ENCODE data around the gene VPS13D. TPM values are rescaled to one million over a fixed set of nuclear protein-coding genes. Genes with fewer than 3 reads are reported as not detected.

Gene VPS13D
- total RNA-seq, 2 donors from 2014 or later, result 43.1 to 50.6 TPM

- intact Hi-C loops (cut with DNase I), result no loop called here
- ATAC-seq, result peak; percentile 39 to 69
- peak; percentile 32 for DNase-seq
Observed at GRCh38 chr1:12344596-12345349, 114.9 kb downstream of the VPS13D start.

DNA sequence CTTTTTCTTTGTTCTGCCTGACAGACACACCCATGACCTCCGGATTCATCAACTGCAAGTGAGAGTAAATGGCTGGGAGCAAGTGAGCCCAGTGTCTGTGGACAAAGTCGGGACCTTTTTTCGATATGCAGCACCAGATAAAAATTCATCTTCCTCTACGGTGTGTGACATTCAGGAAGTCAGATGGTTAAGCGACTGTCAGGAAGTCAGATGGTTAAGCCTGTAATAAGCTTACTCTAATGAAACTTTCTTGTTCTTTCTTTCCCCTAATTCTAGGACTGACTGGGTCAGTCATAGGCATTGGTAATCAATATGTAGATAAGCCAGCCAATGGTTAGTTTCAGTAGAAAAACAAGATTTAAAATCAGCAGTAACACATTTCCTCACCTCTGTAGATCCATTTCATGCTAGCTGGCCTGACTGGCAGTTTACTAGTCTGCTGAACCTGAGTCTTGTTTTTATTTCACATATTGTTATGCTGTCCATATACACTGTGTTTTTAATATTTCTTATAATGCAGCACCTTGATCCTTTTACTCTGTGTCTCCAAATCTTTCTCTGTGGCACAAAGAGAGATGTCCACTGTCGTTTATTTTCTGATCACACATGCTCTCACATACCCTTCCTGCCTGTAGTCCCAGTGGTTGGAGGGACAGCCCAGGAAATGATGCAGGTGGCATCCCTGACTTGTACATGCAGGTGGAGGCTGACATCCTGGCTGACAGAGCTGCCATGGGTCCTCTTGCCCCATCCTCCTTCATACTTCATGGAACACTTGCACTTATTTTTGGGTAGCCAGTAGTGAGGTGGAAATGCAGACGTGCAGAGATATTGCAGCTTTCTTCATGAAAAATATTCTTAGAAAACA is 115.8 kb downstream of the VPS13D start:
- ATAC-seq, result peak; percentile 17 to 21
- DNase-seq, result no peak
- intact Hi-C loops (cut with DNase I), result no loop called here

GRCh38 chr1:12346483-12347151 is 116.8 kb downstream of the VPS13D start:
- ATAC-seq, result no peak
- intact Hi-C loops (cut with DNase I), result no loop called here

DNA sequence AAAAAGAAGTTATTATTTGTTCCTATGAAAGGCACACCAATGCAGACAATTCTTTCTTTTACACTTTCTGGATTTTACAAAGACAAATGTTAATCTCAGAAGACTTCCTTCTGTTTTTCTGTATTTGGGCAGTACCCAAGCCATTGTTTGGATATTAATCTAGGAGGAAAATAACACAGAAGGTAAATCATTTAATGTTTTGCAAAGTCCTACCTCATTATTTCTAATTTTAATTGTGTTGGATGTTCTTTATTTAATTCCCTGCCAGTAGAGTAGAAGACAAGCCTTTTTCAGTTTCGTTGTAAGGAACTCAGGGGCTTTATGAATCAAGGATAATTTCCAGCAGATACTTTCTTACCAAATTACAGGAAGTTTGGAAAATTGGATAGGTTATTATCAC is 118.3 kb downstream of the VPS13D start:
- intact Hi-C loops (cut with DNase I), result no loop called here
- DNase-seq, result no peak
- no peak for ATAC-seq

More at GRCh38 chr1:12346483-12347151, 116.8 kb downstream of the VPS13D start:
- no peak for DNase-seq

- ATAC-seq, result no peak
- intact Hi-C loops (cut with DNase I), result no loop called here
- DNase-seq, result no peak
Observed at GRCh38 chr1:12353981-12354380, 124.2 kb downstream of the VPS13D start.

DNA sequence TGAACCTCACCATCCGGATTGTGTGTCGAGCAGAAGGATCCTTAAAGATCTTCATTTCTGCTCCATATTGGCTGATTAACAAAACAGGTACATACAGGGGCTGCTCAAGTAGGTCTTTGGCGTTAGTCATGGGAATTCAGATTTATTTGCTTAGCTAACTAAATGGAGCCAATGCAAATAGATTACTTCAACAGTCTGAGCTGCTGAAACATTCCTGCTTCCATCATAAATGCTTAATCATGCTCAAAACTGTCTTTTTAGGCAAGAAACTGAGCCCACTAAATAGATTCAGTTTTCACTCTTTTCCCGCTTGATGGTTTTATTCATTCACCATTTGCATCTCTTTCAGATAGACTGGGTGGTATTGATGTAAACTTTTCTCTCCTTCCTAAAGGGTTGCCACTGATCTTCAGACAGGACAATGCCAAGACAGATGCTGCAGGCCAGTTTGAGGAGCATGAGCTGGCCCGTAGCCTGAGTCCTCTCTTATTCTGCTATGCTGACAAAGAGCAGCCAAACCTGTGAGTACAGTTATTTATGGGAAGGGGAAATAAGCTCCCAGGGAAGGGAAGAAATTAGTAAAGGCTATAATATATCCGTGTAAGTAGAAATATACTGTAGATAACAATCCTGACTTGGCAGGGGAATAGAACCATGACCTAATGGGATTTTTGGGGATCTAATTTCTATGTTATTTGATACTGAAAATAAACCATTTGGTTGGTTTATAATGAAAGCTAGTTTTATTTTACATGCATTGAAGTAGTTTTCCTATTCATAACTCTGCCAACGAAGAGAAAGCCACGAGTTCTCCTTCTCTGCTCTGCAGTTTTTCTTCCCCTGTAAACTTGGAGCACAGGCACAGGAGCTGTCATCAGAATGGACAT is 126.4 kb downstream of the VPS13D start:
- peak; percentile 38 to 85 for ATAC-seq
- intact Hi-C loops (cut with DNase I), result no loop called here
- DNase-seq, result no peak

GRCh38 chr1:12358499-12358898 is 128.7 kb downstream of the VPS13D start:
- intact Hi-C loops (cut with DNase I), result no loop called here
- no peak for DNase-seq
- no peak for ATAC-seq

DNA sequence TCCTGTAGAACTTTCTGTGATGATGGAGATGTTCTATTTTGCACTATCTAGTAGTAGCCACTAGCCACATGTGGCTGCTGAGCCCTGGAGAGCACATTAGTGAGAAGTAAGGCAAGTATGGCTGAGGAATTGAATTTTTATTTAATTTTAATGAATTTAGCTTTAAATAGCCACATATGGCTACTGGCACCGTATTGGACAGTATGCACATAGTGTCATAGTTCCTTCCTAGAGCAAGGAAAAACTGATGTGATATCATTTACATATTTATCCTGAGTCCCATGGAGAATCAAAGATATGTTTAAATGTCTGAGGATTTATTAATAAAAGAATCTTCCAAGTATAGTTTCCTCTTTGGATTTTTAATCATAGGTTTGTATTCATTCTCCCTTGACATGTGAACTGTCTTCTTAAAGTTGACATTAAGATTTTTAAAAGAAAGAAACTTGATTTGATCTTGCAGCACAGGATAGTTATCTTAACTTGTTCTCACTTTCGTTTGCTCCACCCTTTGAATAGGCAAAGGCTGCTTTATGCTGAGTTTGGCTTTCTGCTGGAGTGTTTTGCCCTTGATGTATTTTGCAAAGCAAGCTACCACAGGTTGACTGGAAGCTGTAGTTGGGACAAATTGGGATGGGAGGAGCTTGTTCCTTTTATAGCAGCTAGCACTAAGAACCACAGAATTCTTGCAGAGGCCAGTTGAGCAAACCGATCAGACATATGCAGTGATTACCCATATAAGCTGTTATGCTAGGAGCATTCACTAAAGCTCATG is 129.7 kb downstream of the VPS13D start:
- ATAC-seq (peak in 1 of 2 donors; percentile 27), DNase-seq (no peak)
- intact Hi-C loops (cut with DNase I), result no loop called here

- DNase-seq (no peak), ATAC-seq (peak in 1 of 2 donors; percentile 17)
- intact Hi-C loops (cut with DNase I), result no loop called here
Observed at GRCh38 chr1:12368646-12369045, 138.8 kb downstream of the VPS13D start.

DNA sequence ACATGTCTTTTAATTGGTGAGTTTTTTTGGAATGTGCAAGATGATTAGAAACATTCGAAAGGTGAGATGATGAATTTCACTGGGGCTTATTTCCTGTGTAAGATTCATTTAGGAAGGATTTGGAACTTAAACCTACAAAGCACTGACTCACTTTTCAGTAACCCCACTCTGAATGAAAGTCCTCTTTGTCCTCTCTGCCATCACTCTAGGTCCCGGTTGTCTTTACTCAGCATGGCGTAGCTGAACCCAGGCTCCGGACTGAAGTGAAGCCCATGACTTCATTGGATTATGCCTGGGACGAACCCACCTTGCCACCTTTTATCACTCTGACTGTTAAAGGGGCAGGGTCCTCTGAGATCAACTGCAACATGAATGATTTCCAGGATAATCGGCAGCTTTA is 139.4 kb downstream of the VPS13D start:
- DNase-seq, result no peak
- ATAC-seq, result no peak
- intact Hi-C loops (cut with DNase I), result no loop called here

- ATAC-seq (no peak), DNase-seq (no peak)
- intact Hi-C loops (cut with DNase I), result loop anchor here in 1 of 2 donors (10.0 kb wide), 1 partner anchor 46 kb away; no protein-coding TSS in a partner anchor
Observed at GRCh38 chr1:12370333-12370975, 140.6 kb downstream of the VPS13D start.

GRCh38 chr1:12371053-12371452 is 141.2 kb downstream of the VPS13D start:
- ATAC-seq (no peak), DNase-seq (no peak)
- intact Hi-C loops (cut with DNase I), result loop anchor here in 1 of 2 donors (10.0 kb wide), 1 partner anchor 46 kb away; no protein-coding TSS in a partner anchor

- intact Hi-C loops (cut with DNase I), result loop anchor here in 1 of 2 donors (10.0 kb wide), 1 partner anchor 47 kb away; no protein-coding TSS in a partner anchor
- no peak for DNase-seq
Observed at GRCh38 chr1:12372180-12372579, 142.3 kb downstream of the VPS13D start.

GRCh38 chr1:12372761-12373160 is 142.9 kb downstream of the VPS13D start:
- DNase-seq, result no peak
- intact Hi-C loops (cut with DNase I), result loop anchor here in 1 of 2 donors (10.0 kb wide), 1 partner anchor 48 kb away; no protein-coding TSS in a partner anchor
- no peak for ATAC-seq

More at GRCh38 chr1:12372180-12372579, 142.3 kb downstream of the VPS13D start:
- ATAC-seq, result no peak

DNA sequence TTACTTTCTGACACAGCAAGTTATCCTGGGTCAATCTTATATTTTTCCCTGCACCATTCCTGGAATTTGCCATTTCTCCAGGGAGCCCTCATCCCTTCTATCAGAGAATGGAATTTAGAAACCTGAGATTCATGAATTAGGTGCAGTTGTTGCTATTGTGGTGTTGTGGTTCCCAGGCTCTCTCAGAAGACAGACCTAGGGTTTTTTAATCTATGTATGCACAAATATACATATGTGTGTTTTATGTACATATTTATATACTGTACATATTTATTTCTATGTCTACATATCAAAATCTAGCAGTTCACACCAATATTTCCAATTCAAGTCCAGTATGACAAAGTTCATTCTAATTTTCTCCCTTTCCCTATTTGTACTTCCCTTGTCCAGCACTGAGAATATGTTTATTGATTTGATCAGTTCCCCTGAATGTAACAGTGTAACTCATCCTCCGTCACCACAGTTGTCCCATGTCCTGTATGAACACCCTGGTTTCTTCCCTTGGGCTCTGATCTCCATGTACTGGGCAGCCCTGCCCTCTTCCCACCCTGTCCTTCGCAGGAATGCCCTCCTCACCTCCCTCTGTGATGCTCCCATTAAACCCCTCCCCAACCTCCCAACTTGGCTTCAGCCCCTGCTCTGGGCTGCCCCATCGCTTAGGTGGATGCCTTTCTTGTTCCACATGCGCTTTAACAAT is 145.5 kb downstream of the VPS13D start:
- DNase-seq (no peak), ATAC-seq (no peak)
- intact Hi-C loops (cut with DNase I), result loop anchor here in 1 of 2 donors (10.0 kb wide), 1 partner anchor 50 kb away; no protein-coding TSS in a partner anchor

DNA sequence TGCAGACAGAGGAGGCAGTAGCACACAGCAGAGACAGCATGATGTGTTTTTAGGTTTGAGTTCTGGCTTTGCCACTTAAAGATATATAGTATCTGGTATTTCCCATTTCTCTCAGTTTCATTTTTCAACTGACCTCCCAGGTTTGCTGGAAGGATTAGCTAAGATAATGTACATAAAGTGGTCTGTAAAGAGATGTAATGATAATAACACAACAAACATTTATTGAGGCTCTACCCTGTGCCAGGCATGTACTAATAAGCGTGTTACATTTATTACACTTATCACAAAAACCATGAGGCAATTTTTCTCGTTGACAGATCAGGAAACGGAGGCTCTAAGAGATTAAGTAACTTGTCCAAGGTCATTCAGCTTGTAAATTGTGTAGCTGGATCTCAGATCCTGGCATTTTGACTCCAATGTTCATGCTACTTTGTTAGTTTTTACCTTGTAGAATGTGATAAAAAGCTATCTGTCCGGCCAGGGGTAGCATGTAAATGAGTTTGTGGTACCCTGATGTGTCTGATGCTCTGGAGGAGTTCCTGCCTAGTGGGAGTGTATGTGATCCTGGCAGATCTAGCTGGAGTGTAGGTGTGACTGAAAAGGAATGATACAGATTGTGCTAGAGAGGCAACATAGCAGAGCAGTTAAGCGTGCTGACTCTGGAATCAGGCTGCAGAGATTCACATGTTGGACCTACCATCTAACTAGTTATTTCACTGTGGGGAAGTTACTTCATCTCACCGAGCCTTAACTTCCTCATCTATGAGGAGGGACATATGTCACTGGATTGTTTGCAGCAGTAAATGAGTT is 146.6 kb downstream of the VPS13D start:
- peak; percentile 44 to 72 for ATAC-seq
- intact Hi-C loops (cut with DNase I), result loop anchor here in 1 of 2 donors (10.0 kb wide), 1 partner anchor 52 kb away; no protein-coding TSS in a partner anchor
- no peak for DNase-seq

Data from left cardiac atrium (tissue), 4 donors.